Fibroblast of skin of scalp (primary cell): ENCODE results near the gene UBE2E3. TPM values are rescaled to one million over a fixed set of nuclear protein-coding genes. Genes with fewer than 3 reads are reported as not detected.
"Not testable (repeated sequence)": the region's sequence is repeated elsewhere in the genome, so short reads cannot be mapped to it uniquely, and the experiment has no call there.

Experiments
- DNase-seq: peaks from one replicate; pipeline ENCODE4 v3.0.0-alpha.2; 2013
- polyA plus RNA-seq, 2 experiments: library from polyadenylated mRNA; unstranded; fragments of 120-200 nt; gene quantifications; one replicate each; pipeline ENCODE4 v1.2.1, GENCODE V29; 2013; ENCODE audit not compliant: insufficient read length in 2 of 2

The UBE2E3 gene
- 50.5 TPM for polyA plus RNA-seq (2013, experiment 1 of 2; ENCODE audit: insufficient read length)
- 57.4 TPM for polyA plus RNA-seq (2013, experiment 2 of 2; ENCODE audit: insufficient read length)

DNA sequence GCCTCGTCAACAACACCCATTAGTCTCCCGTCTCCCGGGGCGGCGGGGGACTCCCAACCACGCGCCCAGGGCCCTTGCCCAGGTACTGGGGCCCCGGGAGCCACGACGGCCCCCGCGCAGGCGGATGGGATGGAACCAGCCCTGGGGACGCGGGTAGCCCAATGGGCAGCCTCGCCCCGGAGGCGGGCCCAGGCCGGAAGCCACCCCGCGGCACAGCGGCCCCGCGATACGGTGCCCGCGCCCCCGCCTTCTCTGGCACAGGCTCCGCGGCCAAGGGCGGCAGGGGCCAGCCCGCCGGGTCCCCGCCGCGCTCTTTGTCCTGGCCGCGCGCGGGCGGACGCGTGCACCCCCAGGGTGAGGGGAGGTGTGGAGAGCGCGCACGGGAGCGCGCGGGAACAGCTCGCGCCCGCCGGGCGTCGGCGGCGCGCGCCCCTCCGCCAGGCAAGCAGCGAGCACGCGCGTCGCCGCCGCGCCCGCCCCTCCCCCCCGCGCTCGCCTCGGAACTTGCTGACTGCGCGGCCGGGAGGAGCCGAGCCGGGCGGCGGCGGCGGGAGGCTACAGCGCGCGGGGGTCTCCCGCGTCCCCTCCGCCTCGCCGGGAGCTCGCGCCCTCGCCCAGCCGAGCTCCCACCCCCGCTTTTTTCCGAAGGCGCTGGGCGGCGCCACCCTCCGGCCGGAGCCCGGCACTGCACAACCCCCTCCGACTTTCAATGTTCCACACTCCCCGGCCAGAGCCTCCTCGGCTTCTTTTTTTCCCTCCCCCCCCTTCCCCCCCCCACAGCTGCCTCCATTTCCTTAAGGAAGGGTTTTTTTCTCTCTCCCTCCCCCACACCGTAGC, at the start of gene UBE2E3:
TSS of gene UBE2E3 (plus strand) at position 500 of the 837 bp plus-strand sequence. CDS start 1,438 bp downstream, outside the sequence.
- peak; percentile 84 for DNase-seq

DNA sequence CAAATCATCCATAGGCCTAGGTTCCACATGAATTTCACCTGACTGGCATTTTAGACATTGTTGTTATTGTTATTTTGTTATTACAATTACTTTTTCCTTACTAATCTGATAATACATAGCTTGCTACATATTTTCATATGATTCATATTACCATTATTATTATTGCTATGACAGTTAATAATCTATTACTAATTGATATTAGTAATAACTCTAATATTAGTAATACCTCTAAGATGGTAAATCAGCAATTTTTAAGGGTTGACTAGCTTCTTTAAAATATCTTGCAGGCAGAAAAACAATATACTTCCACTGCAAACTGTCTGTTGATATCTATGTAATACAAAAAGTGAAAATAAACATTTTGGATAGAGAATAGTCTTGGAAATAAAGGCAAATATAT, 48.6 kb upstream of the UBE2E3 start:
- no peak for DNase-seq

DNA sequence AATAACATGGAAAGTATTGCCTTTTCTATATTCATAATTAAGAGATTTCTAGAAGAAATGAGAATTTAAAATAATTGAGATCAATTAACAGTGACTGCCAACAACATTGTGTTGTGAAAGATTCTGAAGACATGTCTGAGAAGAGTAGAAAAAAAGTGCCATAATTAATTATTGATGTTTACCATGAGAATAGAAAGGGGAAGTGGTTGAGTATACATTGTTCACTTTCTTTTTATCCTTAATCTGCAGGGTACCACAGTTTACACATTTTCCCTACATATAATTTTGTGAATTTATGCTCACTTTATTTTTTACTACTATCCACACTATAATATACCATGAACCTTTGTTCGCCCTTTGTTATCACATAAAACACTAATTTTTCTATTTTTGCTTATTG, 47.1 kb upstream of the UBE2E3 start:
- DNase-seq: no peak

DNA sequence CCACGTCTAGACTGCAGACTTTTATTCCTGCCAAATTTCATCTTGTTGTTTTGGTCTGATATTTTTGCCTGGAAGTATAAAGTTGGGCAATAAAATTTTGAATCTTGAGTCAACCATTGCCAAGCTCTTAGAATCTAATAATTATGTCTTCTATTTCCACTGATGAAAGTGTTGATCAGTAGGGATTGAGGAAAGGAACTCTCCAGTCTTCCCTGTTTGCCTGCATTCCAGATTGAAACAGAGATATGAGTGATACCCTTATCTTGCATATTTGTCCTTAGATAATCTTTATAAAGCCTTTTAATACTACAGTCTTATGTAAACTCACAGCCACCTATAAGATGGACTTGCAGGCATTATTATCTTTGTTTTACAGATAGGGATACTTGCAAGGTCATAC, 45.5 kb upstream of the UBE2E3 start:
- no peak for DNase-seq

DNA sequence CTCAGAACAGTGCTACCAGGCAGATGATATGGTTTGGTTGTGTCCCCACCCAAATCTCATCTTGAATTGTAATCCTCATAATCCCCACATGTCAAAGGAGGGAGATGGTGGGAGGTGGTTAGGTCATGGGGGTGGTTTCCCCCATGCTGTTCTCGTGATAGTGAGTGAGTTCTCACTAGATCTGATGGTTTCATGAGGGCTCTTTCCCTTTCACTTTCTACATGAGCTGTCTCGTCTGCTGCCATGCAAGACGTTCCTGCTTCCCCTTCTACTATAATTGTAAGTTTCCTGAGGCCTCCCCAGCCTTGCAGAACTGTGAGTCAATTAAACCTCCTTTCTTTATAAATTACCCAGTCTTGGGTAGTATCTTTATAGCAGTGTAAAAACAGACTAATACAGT, 42.9 kb upstream of the UBE2E3 start:
- not testable (repeated sequence) for DNase-seq

DNA sequence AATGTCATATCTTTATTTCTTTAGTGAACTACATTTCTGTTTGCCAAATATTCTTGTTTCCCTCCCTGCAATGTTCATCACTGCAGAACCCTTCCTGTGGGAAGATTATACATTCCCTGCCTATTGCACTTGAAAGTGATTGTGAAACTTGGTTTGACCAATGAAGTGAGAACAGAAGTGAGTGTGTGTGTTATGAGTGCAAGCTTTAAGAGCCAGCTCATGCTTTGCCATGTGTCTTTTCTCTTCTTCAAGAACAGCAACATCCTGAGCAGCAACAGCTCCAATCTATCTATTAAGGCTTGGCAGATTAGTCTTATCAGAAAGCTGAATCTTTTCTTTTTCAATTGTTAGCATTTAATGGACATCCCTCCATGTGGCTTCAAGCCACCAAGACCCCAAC, 42.0 kb upstream of the UBE2E3 start:
- peak; percentile 9 for DNase-seq

DNA sequence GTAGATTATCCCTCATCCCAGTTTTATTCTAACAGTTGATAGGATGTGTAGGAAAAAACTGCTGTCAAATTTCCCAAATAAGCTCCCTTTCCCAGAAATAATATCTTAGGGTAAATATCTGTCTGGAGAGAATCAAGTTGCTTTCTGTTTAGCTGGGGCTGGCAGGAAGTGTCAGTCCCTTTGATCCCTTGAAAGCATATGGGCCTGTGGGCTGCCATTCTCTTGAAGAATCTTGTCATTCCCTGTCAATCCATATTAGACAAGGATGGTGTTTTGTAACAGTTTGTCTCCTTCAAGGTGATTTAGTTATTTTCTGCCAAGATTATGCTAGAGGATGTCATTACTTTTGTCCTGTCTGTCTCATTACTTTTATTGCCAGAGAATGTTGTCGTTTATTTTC, 37.1 kb upstream of the UBE2E3 start:
- DNase-seq: no peak

DNA sequence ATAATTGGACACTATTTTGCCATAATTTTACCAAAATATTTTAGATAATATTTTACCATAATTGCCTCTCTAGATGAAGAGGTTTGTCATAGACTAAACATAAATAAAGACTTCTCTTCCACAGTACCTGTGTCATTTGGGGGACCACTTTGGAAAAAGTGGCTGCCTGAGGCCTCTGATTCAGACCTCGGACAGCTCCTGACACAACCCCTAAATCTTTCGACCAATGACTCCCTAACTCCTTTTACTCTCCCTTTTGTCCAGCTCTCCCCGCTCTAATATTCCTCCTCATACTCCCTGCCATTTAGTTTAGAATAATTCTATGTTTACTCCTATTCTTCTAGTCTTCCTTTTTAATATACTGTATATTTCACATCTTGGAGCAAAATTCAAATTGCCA, 36.0 kb upstream of the UBE2E3 start:
- DNase-seq: no peak

DNA sequence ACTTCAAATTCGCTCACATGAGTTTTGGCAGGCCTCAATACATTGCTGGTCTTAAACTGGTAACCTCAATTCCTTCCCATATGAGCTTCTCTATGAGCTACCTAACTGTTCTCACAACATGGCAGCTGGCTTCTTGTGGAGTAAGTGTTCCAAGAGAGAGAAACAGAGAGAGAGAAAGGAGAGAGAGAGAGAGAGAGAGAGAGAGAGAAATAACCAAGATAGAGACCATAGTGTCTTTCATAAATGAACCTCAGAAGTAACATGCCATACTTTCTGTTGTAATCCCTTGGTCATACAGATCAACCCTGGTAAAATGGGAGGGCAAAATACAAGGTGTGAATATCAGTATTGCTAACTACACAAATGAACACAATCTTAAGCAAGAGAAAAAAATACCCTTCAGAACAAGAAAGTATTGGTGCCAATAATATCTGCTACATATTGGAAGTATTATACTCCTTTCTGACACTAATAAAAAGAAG, 33.2 kb upstream of the UBE2E3 start:
- DNase-seq: no peak

DNA sequence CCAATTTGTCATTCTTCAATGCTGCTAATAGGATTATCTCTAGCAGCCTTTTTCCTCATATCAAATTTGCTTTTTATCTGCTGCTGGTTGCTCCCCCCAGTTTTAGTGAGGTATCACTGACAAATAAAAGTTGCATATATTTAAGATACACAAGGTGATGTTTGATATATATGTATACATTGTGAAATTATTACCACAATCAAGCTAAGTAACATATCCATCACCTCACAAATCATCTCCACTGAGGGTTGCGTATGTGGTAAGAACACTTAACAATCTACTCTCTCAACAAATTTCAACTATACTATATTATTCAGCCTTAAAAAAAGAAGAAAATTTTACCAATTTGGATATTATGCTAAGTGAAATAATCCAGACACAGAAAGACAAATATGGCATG, 30.5 kb upstream of the UBE2E3 start:
- DNase-seq: no peak

DNA sequence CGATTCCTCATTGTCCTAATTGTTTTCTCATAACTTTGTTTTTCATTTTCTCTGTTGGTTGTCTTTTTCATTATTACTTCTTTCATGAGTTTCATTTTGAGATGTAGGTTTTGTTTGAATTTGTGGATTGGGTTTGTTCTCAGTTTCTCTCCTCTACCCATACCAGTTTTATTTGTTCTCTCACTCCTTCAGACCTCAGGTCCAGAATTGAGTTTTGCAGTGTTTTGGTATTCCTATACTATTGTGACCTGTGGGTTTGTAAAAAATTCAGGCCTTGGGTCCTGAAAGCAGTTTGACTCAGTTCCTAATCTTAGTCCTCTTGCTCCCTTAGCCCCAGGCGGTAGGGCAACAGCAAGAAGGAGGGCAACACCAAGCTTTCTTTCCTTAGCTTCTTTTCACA, 28.3 kb upstream of the UBE2E3 start:
- no peak for DNase-seq

DNA sequence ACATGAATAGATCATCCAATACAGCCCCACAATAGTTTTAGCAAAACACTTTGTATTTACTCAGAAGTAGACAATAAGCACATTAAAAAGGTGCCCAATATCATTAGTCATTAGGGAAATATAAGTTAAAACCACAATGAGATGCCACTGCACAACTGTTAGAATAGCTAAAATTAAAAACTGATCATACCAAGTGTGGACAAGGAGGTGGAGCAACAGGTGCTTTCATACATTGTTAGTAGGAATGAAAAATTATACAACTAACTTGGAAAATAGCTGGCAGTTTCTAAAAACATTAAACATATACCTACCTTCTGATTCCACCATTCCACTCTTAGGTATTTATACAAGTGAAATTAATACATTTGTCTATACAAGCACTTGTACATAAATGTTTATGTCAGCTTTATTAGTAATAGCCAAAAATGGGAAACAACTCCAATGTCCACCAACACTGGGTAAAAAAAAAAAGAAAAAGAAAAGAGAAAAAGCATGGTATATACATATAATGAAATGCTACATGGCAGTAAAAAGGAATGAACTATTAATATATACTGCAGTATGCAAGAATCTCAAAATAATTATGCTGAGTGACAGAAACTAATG, 27.6 kb upstream of the UBE2E3 start:
- no peak for DNase-seq

DNA sequence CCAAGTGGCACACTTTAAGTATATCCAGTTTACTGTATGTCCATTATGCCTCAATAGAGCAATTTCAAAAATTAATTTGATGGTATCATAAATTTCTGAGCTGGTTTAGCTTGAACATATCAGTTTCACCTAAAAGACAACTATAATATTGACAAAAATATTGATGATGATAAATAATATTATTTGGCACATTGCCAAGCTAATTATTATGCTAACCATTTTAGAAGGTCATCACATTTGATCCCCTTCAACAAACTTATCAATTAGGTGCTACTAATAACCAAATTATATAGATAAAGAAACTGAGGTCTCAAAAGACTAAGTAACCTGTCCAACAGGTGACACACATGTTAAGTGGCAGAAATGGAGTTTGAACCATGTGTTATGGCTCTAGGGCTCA, 26.9 kb upstream of the UBE2E3 start:
- DNase-seq: no peak

DNA sequence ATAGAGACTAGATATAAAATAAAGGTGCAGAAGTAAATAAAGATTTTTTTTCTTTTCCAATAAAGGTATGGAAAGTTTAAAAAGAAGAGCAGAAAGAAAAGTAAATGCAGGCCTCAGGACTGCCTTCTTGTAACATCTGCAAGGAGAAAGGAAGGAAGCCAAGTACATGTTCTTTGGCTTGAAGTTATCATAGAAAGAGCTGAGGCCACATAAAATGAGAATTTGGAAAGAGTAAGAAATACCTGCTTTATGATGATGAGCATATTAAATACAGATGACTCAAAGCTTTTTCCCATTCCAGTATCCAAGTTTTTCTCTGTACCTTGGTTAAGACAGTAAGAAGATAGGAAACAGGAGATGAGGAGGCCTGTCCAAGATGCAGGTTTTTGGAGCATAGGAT, 25.3 kb upstream of the UBE2E3 start:
- no peak for DNase-seq

DNA sequence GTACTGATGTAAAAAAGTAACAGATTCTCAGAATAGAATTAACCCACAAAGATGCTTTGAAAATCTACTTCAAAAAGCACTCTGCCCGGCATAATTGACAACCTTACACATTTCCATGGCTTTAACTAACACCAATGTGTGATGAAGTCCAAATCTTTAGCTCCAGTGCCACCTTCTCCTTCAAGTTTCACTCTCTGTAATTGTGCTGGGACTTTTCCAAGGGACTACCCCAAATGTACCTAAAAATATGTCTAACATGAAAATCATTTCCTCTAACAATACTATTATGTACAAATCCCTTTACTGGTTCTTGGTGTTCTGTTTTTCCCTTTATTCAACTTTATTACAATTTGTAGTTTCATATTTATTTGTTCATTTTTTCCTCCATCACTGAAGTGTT, 20.6 kb upstream of the UBE2E3 start:
- no peak for DNase-seq

DNA sequence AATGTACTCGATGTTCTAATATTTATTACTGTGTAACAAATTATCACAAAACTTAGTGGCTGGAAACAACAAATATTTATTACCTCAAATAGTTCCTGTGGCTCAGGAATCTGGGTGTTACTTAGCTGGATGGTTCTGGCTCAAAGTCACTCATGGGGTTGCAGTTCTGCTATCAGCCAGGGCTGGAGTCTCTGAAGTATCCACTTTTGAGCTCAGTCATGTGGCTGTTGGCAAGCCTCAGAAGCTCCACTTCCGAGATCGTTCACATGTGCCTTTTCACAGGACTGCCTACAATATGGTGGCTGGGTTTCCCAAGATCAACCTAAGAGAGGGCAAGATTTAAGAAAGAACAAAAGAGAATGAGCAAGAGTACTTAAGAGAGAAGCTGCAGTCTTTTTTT, 19.4 kb upstream of the UBE2E3 start:
- no peak for DNase-seq

DNA sequence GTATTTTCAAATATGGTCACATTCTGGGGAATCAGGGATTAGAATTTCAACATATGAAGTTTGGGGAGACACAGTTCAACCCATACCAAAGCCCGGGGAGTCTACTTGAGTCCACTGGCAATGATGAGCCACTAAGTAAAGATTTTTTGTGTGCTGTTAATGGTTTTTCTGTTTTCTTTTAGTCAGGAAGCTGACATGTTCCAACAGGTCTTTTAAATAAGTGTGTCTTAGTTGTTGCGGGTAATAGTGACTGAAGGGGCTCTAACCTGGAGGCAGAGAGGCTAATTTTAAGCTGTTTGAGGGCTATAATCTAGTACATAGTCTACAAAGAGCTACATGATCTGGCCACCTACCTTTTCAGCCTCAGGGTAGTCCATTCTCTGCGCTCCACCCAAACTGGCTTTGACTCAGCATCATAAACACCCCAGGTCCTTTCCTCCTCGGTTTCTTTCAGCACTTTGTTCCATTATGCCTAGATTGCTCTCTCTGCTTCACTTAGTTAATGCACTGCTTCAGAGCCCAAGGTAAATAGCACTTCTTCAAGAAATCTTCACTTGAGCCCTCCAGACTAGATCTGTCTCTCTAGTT, 17.6 kb upstream of the UBE2E3 start:
- DNase-seq: no peak

DNA sequence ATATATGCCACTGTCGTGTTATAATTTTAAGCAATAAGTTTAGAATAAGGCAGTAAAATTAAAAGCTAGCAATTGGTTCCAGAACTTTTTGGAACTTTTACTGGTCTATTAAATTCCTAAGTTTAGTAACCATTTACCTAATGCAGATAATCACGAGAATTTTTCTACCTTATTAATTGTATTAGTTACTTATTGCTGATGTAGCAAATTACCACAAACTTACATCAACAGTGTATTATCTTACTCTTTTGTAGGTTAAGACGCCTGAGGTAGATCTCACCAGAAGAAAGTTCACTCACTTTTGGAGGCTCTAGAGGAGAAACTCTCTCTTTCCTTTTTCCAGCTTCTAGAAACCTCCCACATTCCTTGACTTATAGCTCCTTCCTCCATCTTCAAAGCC, 14.0 kb upstream of the UBE2E3 start:
- DNase-seq: no peak

DNA sequence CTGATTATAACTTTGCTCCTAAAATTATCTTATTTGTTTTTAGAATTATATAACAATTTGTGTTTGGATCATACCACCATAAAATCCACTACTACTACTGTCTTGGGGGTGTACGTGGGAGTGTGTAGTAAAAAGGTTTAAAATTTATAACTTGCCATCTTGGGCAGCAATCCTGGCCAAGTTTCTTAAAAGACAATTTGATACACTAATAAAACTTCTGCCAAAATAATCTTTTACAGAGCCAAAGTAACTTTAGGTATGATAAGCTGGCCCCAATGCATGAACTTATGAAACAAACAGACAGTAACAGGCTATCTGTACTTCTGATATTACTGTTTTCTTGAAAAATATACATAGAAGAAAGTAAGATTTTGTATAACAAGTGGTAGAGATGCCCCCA, 11.3 kb upstream of the UBE2E3 start:
- DNase-seq: no peak

DNA sequence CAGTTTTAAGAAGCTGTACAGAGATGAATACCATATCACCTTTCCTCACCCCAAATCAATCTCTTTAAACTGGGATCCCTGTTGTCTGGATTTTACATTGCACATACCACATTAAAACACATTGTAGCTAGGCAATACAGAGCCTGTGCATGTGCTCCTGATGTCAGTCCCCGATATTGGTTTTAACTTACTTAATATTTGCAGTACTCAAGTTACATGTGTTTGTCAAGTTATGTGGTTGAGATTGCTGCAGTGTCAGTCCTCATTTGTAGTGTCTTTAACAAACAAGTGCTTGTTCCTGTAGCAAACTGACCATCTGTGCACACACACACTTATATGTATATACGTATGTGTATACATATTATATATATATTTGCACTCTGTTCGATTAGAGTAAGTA, 10.4 kb upstream of the UBE2E3 start:
- no peak for DNase-seq

DNA sequence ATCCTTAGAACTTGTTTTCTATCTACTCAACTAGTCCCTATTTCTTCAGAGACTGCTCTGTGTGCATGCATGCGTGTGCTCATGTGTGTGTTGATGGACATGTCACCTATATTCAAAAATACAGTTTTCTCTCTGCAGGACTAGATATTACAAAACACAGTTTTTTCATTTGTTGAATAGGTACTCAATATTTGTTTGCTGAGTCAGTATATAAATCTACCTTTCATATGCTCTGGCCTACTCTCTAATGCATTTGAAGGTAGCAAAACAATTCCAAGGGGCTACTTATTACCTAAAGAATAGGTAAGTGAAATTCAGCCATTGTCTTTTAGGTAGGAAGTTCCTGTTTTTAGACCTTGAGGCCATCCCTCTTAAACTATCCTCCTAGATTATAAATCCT, 8.6 kb upstream of the UBE2E3 start:
- DNase-seq: no peak

DNA sequence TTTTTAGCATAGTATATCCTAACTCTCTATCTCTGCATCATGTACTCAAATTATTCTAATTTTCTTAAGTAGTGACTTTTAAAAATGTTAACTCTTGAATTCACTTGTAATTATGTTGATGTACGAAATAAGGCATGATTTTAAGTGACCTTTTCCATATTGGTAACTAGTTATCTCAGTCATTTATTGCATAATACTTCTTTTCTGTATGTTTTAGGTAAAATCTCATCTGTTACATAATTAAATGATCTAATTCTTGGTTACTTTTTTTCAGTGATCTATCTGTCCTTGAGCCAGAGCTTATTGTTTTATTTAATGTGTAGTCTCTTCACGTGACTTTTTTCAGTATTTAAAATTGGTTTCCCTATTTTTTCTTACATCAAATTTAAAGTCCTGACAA, 4.8 kb upstream of the UBE2E3 start:
- DNase-seq: no peak

DNA sequence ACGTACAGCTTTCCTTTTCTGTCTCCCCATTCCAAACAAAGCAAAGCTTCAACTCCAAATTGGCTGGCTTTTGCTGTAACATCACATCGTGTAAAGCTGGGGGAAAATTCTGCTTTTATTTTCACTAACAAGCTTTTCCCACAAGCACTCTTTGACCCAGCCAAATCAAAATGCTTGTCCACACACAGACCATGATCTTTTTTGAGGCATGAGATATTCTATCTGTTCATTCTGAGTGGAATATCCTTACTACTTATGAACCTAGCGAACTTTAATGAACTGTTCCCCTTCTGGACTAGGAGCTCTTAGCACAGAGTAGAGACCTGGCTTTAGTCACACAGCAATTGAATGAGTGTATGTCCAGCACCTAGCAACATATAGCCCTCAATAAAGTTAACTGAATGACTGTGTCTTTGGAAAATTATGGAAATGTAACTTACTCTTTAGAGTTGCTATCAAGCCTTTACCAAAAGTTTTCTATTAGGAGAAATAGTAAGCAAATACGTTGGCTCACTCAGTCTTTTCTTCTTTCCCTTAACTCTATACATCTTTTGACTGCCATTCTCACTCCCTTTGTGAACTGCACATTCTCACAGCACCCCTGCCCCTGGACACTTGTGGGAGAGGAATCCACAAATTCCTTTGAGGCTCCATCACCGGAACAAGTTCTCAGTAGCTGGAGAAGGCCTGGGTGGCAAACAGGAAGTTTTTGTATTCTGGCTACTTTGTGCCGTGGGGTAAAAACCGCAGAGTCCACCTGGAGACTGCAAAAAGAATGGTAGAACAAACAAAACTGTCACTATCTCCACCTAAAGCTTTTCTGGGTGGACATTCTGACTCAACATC, 1.3 kb upstream of the UBE2E3 start:
- peak; percentile 85 for DNase-seq
